ENCODE measurements around the gene TIPARP. TPM values are rescaled to one million over a fixed set of nuclear protein-coding genes. Genes with fewer than 3 reads are reported as not detected.

Gene TIPARP
- total and polyA plus RNA-seq, 4 donors: 15.5 to 44.7 (median 26.9) TPM

- DNase-seq (ENCODE audit: low read depth in 4 of 6, low spot score in 6 of 6): no peak
- H3K27ac ChIP-seq (ENCODE audit: low read depth, low read length): no peak overlapping the region
Observed at GRCh38 chr3:156633335-156633734, 41.1 kb upstream of the TIPARP start.

GRCh38 chr3:156635034-156635433, 39.4 kb upstream of the TIPARP start:
- H3K27me3 ChIP-seq (ENCODE audit: control insufficient read depth, insufficient read depth, low read length): no peaks in the 10 kb centered on the region
- peaks cover 4% of the 10 kb centered on the region for H3K4me1 ChIP-seq (ENCODE audit: control insufficient read depth, insufficient read depth, low read length)
- no peak overlapping the region for H3K27ac ChIP-seq (ENCODE audit: low read depth, low read length)
- 77% methylated on average over 1 of the region's 3 CpGs for whole genome bisulfite sequencing (ENCODE audit: insufficient coverage)
- DNase-seq (ENCODE audit: low read depth in 4 of 6, low spot score in 6 of 6): no peak
- no peak overlapping the region for H3K4me3 ChIP-seq (ENCODE audit: low read depth, low read length)
- H3K9me3 ChIP-seq (ENCODE audit: control insufficient read depth, insufficient read depth, low read length): no peaks in the 10 kb centered on the region
- H3K36me3 ChIP-seq (ENCODE audit: control insufficient read depth, insufficient read depth, low read length): no peaks in the 10 kb centered on the region

More at GRCh38 chr3:156633335-156633734, 41.1 kb upstream of the TIPARP start:
- Histone ChIP-seq H3K36me3 (ENCODE audit: control insufficient read depth, insufficient read depth, low read length) (no peaks in the 10 kb centered on the region), H3K4me1 (ENCODE audit: control insufficient read depth, insufficient read depth, low read length) (peaks cover 4% of the 10 kb centered on the region), H3K4me3 (ENCODE audit: low read depth, low read length) (no peak overlapping the region), H3K27me3 (ENCODE audit: control insufficient read depth, insufficient read depth, low read length) (no peaks in the 10 kb centered on the region), H3K9me3 (ENCODE audit: control insufficient read depth, insufficient read depth, low read length) (no peaks in the 10 kb centered on the region)
- WGBS (ENCODE audit: insufficient coverage): 80% methylated on average over 1 of the region's 4 CpGs

GRCh38 chr3:156635973-156636372, 38.4 kb upstream of the TIPARP start:
- H3K27me3 ChIP-seq (ENCODE audit: control insufficient read depth, insufficient read depth, low read length): no peaks in the 10 kb centered on the region
- DNase-seq (ENCODE audit: low read depth in 4 of 6, low spot score in 6 of 6): no peak
- H3K9me3 ChIP-seq (ENCODE audit: control insufficient read depth, insufficient read depth, low read length): no peaks in the 10 kb centered on the region
- H3K4me1 ChIP-seq (ENCODE audit: control insufficient read depth, insufficient read depth, low read length): peaks cover 4% of the 10 kb centered on the region
- no peak overlapping the region for H3K27ac ChIP-seq (ENCODE audit: low read depth, low read length)
- no peak overlapping the region for H3K4me3 ChIP-seq (ENCODE audit: low read depth, low read length)
- 80% methylated on average over 2 of the region's 3 CpGs for WGBS (ENCODE audit: insufficient coverage)
- H3K36me3 ChIP-seq (ENCODE audit: control insufficient read depth, insufficient read depth, low read length): no peaks in the 10 kb centered on the region

GRCh38 chr3:156637480-156638022, 36.8 kb upstream of the TIPARP start:
- 49% methylated on average over 3 of the region's 3 CpGs for WGBS (ENCODE audit: insufficient coverage)
- no peaks in the 10 kb centered on the region for H3K27me3 ChIP-seq (ENCODE audit: control insufficient read depth, insufficient read depth, low read length)

GRCh38 chr3:156638271-156638670, 36.1 kb upstream of the TIPARP start:
- H3K4me1 ChIP-seq (ENCODE audit: control insufficient read depth, insufficient read depth, low read length): peaks cover 3% of the 10 kb centered on the region
- H3K9me3 ChIP-seq (ENCODE audit: control insufficient read depth, insufficient read depth, low read length): no peaks in the 10 kb centered on the region
- 98% methylated on average over 3 of the region's 4 CpGs for WGBS (ENCODE audit: insufficient coverage)

More at GRCh38 chr3:156637480-156638022, 36.8 kb upstream of the TIPARP start:
- DNase-seq (ENCODE audit: low read depth in 4 of 6, low spot score in 6 of 6): no peak
- Histone ChIP-seq H3K9me3 (ENCODE audit: control insufficient read depth, insufficient read depth, low read length) (no peaks in the 10 kb centered on the region), H3K27ac (ENCODE audit: low read depth, low read length) (no peak overlapping the region), H3K4me3 (ENCODE audit: low read depth, low read length) (no peak overlapping the region), H3K4me1 (ENCODE audit: control insufficient read depth, insufficient read depth, low read length) (peaks cover 4% of the 10 kb centered on the region), H3K36me3 (ENCODE audit: control insufficient read depth, insufficient read depth, low read length) (no peaks in the 10 kb centered on the region)

GRCh38 chr3:156639414-156640023, 34.9 kb upstream of the TIPARP start:
- H3K27ac ChIP-seq (ENCODE audit: low read depth, low read length): no peak overlapping the region
- peaks cover 10% of the 10 kb centered on the region for H3K4me1 ChIP-seq (ENCODE audit: control insufficient read depth, insufficient read depth, low read length)
- no peaks in the 10 kb centered on the region for H3K36me3 ChIP-seq (ENCODE audit: control insufficient read depth, insufficient read depth, low read length)
- no peaks in the 10 kb centered on the region for H3K27me3 ChIP-seq (ENCODE audit: control insufficient read depth, insufficient read depth, low read length)
- DNase-seq (ENCODE audit: low read depth in 4 of 6, low spot score in 6 of 6): no peak
- no peak overlapping the region for H3K4me3 ChIP-seq (ENCODE audit: low read depth, low read length)
- H3K9me3 ChIP-seq (ENCODE audit: control insufficient read depth, insufficient read depth, low read length): no peaks in the 10 kb centered on the region

More at GRCh38 chr3:156638271-156638670, 36.1 kb upstream of the TIPARP start:
- Histone ChIP-seq H3K27ac (ENCODE audit: low read depth, low read length) (no peak overlapping the region), H3K4me3 (ENCODE audit: low read depth, low read length) (no peak overlapping the region), H3K27me3 (ENCODE audit: control insufficient read depth, insufficient read depth, low read length) (no peaks in the 10 kb centered on the region), H3K36me3 (ENCODE audit: control insufficient read depth, insufficient read depth, low read length) (no peaks in the 10 kb centered on the region)
- no peak for DNase-seq (ENCODE audit: low read depth in 4 of 6, low spot score in 6 of 6)

GRCh38 chr3:156641618-156641975, 32.8 kb upstream of the TIPARP start:
- peaks cover 10% of the 10 kb centered on the region for H3K4me1 ChIP-seq (ENCODE audit: control insufficient read depth, insufficient read depth, low read length)
- no peak overlapping the region for H3K27ac ChIP-seq (ENCODE audit: low read depth, low read length)
- no CpG with 5 or more reads among the region's 1 CpG for WGBS (ENCODE audit: insufficient coverage)

GRCh38 chr3:156642750-156643728, 31.4 kb upstream of the TIPARP start:
- H3K27me3 ChIP-seq (ENCODE audit: control insufficient read depth, insufficient read depth, low read length): no peaks in the 10 kb centered on the region
- H3K27ac ChIP-seq (ENCODE audit: low read depth, low read length): peak overlapping the region; percentile 30
- H3K9me3 ChIP-seq (ENCODE audit: control insufficient read depth, insufficient read depth, low read length): no peaks in the 10 kb centered on the region
- peak in 5 of 6 donors; percentile 24 to 77 (median 35) for DNase-seq (ENCODE audit: low read depth in 4 of 6, low spot score in 6 of 6)
- H3K36me3 ChIP-seq (ENCODE audit: control insufficient read depth, insufficient read depth, low read length): no peaks in the 10 kb centered on the region
- 27% methylated on average over 5 of the region's 8 CpGs for WGBS (ENCODE audit: insufficient coverage)
- H3K4me1 ChIP-seq (ENCODE audit: control insufficient read depth, insufficient read depth, low read length): peaks cover 10% of the 10 kb centered on the region
- no peak overlapping the region for H3K4me3 ChIP-seq (ENCODE audit: low read depth, low read length)

More at GRCh38 chr3:156641618-156641975, 32.8 kb upstream of the TIPARP start:
- peak in 1 of 6 donors; percentile 34 for DNase-seq (ENCODE audit: low read depth in 4 of 6, low spot score in 6 of 6)
- Histone ChIP-seq H3K27me3 (ENCODE audit: control insufficient read depth, insufficient read depth, low read length) (no peaks in the 10 kb centered on the region), H3K9me3 (ENCODE audit: control insufficient read depth, insufficient read depth, low read length) (no peaks in the 10 kb centered on the region), H3K4me3 (ENCODE audit: low read depth, low read length) (no peak overlapping the region), H3K36me3 (ENCODE audit: control insufficient read depth, insufficient read depth, low read length) (no peaks in the 10 kb centered on the region)

- Histone ChIP-seq H3K4me1 (ENCODE audit: control insufficient read depth, insufficient read depth, low read length) (peaks cover 10% of the 10 kb centered on the region), H3K4me3 (ENCODE audit: low read depth, low read length) (peak overlapping the region; percentile 1), H3K27me3 (ENCODE audit: control insufficient read depth, insufficient read depth, low read length) (no peaks in the 10 kb centered on the region), H3K36me3 (ENCODE audit: control insufficient read depth, insufficient read depth, low read length) (no peaks in the 10 kb centered on the region), H3K27ac (ENCODE audit: low read depth, low read length) (peak overlapping the region; percentile 6), H3K9me3 (ENCODE audit: control insufficient read depth, insufficient read depth, low read length) (no peaks in the 10 kb centered on the region)
- peak in 2 of 6 donors; percentile 16 to 68 for DNase-seq (ENCODE audit: low read depth in 4 of 6, low spot score in 6 of 6)
- WGBS (ENCODE audit: insufficient coverage): 38% methylated on average over 3 of the region's 6 CpGs
Observed at GRCh38 chr3:156643729-156644389, 30.5 kb upstream of the TIPARP start.
